Mammary epithelial cell (primary cell): ENCODE results near the gene GTF2F2.

Source experiments
- CTCF ChIP-seq, 2 donors: IDR thresholded peaks in 1 of 2; conservative IDR thresholded peaks in 1 of 2; 2 replicates each; pipeline ENCODE4 v1.5.1; 2011 to 2012; ENCODE audit warnings: inconsistent platforms in 2 of 2, low read length in 2 of 2, mild to moderate bottlenecking in 2 of 2, control low read depth in 1 of 2, low read depth in 1 of 2; ENCODE audit not compliant: insufficient read depth in 1 of 2; ENCODE audit errors: extremely low read depth in 1 of 2
- EZH2 ChIP-seq: IDR thresholded peaks from 2 replicates; pipeline ENCODE4 v1.6.1; 2012; ENCODE audit warnings: low read length, inconsistent platforms, borderline replicate concordance

- TF ChIP-seq CTCF (conservative IDR thresholded peaks at IDR 0.05 in 1 of 2, IDR thresholded peaks at IDR 0.05 in 1 of 2; ENCODE audit: extremely low read depth in 1 of 2, insufficient read depth in 1 of 2, low read depth in 1 of 2, low read length in 2 of 2): no peak
- no peak for TF ChIP-seq EZH2
Measured at GRCh38 chr13:45200701-45201232, 80.5 kb downstream of the GTF2F2 start, which contains the start of gene KCTD4.
